Sigmoid colon (tissue), 3 donors: ENCODE results near the gene LRRC8B.

Source experiments
- POLR2A ChIP-seq, 2 donors: fragments of 450-650 bp; IDR thresholded peaks; one replicate each; pipeline ENCODE4 v1.6.1; 2016; ENCODE audit warnings: antibody characterized with exemption in 2 of 2, mild to moderate bottlenecking in 2 of 2, moderate library complexity in 2 of 2
- TF ChIP-seq, protein P1 (sequence below), 4 experiments: fragments of 450-650 bp in 3 of 4; fragments of 200-600 bp in 1 of 4; IDR thresholded peaks; one replicate each; pipeline ENCODE4 v1.5.1; 2016 to 2019; ENCODE audit warnings: antibody characterized with exemption in 4 of 4, mild to moderate bottlenecking in 3 of 4, moderate library complexity in 2 of 4

- no peak for TF ChIP-seq POLR2A (IDR thresholded peaks at IDR 0.05)
- TF ChIP-seq, protein P1, sequence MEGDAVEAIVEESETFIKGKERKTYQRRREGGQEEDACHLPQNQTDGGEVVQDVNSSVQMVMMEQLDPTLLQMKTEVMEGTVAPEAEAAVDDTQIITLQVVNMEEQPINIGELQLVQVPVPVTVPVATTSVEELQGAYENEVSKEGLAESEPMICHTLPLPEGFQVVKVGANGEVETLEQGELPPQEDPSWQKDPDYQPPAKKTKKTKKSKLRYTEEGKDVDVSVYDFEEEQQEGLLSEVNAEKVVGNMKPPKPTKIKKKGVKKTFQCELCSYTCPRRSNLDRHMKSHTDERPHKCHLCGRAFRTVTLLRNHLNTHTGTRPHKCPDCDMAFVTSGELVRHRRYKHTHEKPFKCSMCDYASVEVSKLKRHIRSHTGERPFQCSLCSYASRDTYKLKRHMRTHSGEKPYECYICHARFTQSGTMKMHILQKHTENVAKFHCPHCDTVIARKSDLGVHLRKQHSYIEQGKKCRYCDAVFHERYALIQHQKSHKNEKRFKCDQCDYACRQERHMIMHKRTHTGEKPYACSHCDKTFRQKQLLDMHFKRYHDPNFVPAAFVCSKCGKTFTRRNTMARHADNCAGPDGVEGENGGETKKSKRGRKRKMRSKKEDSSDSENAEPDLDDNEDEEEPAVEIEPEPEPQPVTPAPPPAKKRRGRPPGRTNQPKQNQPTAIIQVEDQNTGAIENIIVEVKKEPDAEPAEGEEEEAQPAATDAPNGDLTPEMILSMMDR (IDR thresholded peaks at IDR 0.05), result no peak
Observed at GRCh38 chr1:89538361-89538760, 13.7 kb downstream of the LRRC8B start.
